Fibroblast of skin of left biceps (primary cell): ENCODE data around the gene EEF1A2.

ENCODE experiments used
- DNase-seq, 2 experiments: peaks; one replicate each; pipeline ENCODE4 v3.0.0-alpha.2; 2013; ENCODE audit warnings: low read depth in 2 of 2

Gene EEF1A2

DNA sequence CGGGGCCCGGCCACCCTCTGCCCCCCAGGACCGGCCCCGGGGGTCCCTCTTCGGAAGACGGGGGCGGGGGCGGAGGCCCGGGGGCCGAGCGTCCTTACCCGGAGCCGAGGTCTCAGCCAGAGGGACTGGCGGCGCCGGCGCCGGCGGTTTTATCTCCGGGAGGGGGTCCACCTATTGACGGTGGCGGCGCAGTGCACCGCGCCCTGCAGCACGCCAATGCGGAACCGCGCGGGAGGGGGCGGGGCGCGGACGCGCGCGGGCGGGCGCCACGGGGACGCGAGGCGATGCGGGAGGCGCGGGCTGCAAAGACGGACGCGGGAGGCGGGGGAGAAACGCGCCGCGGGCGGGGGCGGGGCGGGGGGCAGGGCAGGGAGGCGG is at the start of gene EEF1A2:
Gene EEF1A2 (minus strand): TSS at position 124 of the 378 bp plus-strand sequence. CDS start 1,320 bp downstream, outside the sequence.
- DNase-seq, result no peak

- DNase-seq, result no peak
These were observed 49.7 kb upstream of the EEF1A2 start for GRCh38 chr20:63548542-63548941.

GRCh38 chr20:63547725-63548480 is 49.0 kb upstream of the EEF1A2 start, which contains the start of gene SRMS:
Gene SRMS, minus strand, starts transcription at chr20:63547749. Its CDS starts 286 bp downstream, at chr20:63547463.
- no peak for DNase-seq

DNA sequence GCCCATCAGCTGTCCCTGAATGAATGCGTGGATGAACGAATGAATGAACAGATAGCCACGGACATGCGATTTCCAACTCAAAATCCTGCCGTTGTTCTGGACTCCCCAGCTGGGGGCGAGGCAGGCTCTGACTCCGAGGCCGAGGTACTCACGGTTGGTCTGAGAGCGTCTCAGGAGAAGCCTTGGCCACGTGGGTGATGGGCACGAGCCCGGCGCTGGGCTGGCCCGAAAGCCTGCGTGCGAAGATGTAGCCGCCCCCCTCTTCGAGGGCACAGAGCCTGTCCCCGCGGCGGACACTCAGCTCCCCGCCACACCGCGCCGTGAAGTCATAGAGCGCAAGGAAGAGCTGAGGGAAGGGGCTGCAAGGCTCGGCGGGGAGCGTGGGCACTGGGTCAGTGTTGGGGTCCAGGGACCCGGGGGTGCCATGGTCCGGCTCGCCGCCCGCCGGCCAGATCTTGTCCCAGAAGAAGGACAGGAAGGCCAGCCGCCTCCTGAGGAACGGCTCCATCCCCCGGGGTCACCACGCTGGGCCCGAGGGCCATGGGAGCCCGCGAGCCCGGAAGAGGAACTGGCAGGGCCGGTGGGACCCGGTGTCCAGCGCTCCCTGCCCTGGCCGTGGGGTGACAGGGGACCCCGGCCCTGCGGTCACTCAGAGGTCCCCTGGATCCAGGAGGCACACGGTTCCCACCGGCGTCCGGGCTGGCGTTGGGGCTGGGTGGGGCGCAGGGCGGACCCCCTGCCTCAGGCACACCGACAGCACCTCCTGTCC is 48.3 kb upstream of the EEF1A2 start:
- no peak for DNase-seq

- DNase-seq, result no peak
These were observed 47.5 kb upstream of the EEF1A2 start for GRCh38 chr20:63546256-63546955.

DNA sequence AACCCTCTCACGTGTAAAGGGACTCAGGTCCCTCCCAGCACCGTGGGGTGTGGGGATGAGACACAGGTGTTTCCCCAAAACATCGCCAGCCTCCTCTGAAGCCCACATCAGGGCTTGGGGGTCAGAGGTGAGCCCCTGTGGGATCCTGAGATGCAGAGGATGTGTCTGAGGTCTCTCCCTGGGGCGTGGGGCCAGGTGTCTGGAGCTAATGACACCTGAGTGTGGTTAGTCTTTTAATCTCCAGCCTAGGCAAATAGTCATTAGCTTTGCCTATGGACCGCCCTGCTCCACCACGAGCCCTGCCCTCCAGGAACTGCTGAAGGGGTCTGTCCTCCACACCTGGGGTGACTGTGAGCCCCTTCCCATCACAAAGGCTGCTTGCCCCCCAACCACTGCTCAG is 46.9 kb upstream of the EEF1A2 start:
- DNase-seq, result no peak

DNA sequence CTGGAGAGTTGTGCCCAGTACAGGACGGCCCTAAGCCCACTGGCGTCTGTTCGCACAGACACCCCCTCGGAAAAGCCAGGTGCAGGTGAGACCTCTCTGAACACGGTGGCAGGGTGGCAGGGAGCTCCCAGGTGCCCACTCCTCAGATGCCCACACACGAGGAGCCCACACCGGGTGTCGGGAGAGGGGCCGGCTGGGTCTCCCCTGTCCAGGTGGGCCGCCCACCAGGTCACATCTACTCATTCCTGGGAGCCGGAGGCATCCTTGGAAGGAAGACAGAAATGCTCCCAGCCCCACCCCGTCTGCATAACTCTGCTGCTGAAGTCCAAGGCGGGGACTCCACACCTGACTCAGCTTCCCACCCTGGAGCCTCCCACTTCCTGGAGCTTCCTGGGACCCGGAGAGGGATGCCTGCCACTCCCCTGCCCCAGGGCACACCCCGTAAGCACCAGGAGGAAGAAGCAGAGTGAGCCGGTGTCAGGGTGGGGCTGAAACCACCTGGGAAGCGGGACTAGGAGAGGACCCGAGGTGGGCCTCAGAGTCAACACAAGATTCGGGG is 46.2 kb upstream of the EEF1A2 start:
- DNase-seq, result no peak

- no peak for DNase-seq
These were observed 45.5 kb upstream of the EEF1A2 start for GRCh38 chr20:63544241-63544957.

DNA sequence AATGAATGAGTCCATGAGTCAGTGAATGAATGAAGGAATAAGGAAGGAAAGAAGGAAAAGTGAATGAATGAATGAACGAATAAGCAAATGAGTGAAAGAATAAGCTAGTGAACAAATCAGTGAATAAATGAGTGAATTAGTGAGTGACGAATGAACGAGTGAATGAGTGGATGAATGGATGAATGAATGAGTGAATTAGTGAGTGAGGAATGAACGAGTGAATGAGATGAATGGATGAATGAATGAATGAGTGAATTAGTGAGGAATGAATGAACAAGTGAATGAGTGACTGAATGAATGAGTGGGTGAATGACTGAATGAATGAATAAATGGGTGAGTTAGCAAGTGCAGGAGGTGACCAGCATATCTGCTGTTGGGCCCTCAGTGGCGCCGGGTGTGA is 44.9 kb upstream of the EEF1A2 start:
- DNase-seq, result no peak

DNA sequence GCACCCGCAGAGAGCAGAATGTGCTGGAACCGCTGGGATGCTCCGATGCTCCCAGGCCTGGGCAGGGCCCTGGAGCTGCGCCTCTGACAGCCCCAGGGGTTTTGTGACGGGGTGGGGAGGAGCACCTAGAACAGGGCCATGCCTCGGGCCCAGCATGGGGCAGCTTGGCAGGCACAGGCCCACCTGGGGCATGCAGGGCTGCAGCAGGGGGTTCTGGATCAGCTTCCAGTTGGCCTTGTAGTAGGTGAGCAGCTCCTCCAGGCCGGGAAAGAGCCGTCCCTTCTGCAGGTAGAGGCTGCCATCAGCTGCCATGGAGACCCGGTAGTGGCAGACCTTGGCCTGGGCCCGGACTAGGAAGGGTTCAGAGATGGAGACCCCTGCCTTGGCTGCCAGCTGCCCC is 44.2 kb upstream of the EEF1A2 start:
- DNase-seq, result no peak

DNA sequence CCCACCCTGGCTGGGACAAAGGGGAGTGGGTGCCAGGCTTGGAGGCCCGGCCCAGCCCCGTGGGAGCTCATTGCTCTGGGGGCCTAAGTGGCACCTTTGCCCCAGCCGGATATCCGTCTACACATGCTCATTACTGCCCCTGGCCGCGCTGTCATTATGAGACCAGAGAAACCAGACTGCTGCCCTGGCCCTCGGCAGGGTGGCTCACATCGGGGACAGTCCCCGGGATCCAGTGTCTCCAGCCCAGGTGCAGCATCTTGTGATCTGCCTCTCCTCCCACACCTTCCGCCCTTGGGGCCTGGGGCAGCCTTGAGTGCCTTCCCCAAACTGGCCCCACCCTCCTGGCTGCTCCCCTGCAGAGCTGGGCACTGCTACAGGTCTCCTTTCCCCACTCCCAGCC is 43.8 kb upstream of the EEF1A2 start:
- DNase-seq, result no peak

DNA sequence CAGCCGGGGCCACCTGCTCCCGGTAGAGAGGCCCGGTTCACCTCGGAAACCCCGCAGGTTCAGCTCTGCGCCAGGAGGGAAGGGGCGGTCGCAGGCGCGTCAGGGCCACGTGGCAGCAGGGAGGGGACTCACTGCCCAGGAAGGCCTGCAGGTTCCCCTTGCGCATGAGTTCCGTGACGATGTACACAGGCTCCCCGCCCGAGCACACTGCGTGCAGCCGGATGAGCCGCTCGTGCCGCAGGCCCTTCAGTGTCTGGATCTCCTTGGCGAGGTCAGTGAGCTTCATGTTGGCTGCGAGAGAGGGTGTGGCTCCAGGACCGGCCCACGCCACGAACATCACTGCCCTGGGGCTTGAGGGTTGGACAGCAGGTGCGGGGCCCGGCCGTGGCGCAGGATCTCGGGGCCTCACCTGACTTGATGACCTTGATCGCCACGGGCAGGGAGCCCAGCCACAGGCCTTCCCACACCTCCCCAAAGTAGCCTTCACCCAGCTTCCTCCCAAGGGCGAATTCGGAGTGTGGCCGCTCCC is 43.2 kb upstream of the EEF1A2 start:
- DNase-seq, result no peak

GRCh38 chr20:63541371-63541770 is 42.5 kb upstream of the EEF1A2 start:
- no peak for DNase-seq

DNA sequence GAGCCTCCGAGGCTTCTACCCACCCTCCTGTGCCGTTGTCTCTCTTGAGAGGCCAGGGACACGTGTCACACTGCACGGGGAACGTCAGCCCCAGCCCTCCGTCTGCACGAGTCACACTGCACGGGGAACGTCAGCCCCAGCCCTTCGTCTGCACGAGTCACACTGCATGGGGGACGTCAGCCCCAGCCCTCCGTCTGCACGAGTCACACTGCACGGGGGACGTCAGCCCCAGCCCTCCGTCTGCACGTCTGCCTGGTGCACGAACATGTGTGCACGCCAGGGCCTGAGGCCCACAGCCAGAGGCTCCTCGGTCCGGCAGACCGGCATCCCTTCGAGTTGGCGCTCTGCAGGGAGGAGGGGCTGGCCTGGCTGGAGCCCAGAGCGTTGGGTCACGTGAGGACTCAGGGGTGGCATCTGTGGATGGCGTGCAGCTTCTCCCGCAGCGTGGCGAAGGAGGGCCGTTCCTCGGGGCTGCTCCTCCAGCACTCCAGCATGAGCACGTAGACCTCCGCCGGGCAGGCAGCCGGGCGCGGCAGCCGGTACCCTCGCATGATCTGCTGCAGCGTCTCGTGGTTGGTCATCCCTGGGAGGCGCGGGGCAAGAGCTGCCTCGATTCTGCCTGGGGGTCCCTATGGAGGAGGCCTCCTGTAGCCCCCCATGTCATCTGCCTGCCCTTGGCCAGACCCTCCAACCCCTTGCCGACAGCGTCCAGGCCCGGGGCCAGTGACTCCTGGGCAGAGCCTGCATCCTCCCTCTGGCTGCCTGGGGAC is 41.7 kb upstream of the EEF1A2 start:
- DNase-seq, result no peak

GRCh38 chr20:63539441-63540370 is 40.8 kb upstream of the EEF1A2 start:
- DNase-seq, result no peak

GRCh38 chr20:63539092-63539430 is 40.2 kb upstream of the EEF1A2 start:
- no peak for DNase-seq

DNA sequence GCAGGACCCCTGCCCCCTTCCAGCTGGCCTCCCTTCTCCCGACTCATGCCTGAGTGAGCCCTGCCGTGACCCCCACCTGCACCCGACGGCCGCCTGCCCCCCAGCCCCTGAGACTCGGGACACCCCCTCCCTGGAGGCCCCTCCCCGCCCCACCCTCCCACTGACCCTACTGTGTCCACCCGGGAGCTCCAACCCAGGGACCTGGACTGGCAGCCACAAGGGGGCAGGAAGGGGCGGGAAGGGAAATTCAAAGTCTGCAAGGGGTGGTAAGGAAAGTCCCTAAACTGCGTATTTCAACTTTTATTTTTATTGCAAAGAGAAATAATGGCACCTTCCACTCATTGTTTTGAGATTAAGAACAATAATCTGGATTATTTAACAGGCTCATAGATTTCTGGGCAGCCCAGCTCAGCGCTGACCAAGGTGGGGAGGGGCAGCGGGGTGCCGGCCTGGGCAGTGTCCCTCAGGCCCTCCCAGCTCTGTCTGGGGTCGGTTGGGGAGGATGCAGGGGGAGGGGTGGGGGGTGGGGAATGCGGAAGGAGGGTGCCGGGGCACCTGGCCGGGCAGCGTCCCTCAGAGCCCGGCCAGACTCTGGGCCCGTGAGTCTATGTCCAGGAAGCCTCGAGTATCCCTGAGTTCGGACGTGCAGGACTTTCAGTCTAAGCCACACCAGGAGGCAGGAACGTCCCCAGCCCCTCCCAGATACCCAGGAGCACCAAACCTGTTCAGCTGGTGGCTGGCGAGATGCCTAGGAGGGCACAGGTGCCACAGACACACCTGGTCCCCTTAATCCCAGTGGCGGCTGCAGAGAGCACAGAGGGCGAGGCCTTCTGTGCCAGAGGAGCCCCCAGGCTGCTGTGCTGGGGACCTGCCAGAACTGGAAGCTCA is 39.6 kb upstream of the EEF1A2 start:
- DNase-seq, result no peak

GRCh38 chr20:63537525-63538203 is 38.8 kb upstream of the EEF1A2 start:
- peak; percentile 30 to 37 for DNase-seq
